ENCODE results near the gene LPA.

The LPA gene

DNA sequence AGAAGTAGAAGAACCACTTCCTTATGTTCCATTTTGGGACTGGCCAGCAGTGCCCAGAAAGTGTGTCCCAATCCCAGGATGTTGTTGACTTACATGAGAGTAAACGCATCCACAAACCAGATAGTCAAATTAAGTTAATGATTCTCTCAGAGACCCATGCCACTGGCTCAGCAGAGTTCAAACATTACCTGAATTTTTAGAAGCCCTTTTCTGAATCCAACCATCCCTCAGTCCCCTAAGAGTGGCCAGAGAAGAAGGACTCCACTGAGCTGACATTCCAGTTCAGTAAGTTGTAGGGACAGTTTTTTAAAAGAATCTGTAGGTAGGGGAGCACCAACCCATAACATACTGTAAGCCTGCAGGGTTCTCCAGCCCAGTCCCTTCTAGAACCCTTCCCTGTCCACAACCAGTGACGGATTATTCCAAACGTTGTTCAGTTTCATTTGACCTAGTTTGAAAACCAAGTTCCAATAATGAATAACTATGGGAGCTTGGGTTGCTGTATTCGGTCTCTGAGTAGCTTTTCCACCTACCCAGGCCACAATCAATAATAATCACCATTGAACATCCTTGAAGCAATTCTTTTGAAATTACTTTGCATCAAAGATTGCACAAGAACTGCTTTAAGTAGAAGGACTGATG is 153.0 kb downstream of the LPA start:
- no peaks in the 10 kb centered on the region for H3K9me3 Mint-ChIP-seq
- H3K27me3 Mint-ChIP-seq = peaks cover 8% of the 10 kb centered on the region
- no peaks in the 10 kb centered on the region for H3K4me1 Mint-ChIP-seq
- H3K4me3 Mint-ChIP-seq = no peak overlapping the region
- H3K27ac Mint-ChIP-seq = no peak overlapping the region
- no peak for DNase-seq
- peaks cover under 1% of the 10 kb centered on the region for H3K36me3 Mint-ChIP-seq (ENCODE audit: low read depth)
- ATAC-seq = no peak

- Mint-ChIP-seq H3K9me3 (no peaks in the 10 kb centered on the region), H3K27me3 (peaks cover 8% of the 10 kb centered on the region), H3K36me3 (ENCODE audit: low read depth) (peaks cover 2% of the 10 kb centered on the region), H3K4me3 (no peak overlapping the region), H3K4me1 (no peaks in the 10 kb centered on the region), H3K27ac (no peak overlapping the region)
- DNase-seq (no peak), ATAC-seq (no peak)
These were observed 153.9 kb downstream of the LPA start for GRCh38 chr6:160510199-160510598.

DNA sequence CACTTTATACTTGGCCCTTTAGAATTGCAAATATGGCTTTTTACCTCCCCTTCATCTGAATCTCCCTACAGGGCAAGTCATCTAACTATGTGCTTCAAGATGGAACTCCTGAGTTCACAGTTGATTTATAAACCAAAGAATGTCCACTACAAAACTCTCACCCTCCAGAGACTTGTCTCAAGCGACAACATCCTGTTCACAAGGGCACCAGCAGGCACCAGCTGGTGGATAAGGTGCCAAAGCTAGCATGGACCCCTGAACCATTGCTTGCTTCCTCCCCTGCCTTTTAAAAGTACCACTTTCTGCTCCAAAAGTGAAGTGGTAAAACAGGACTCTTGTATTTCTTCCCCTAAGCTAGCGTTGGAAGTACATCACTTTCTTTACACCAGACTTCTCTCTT is 154.5 kb downstream of the LPA start:
- Mint-ChIP-seq H3K4me1 (no peaks in the 10 kb centered on the region), H3K27me3 (peaks cover 3% of the 10 kb centered on the region), H3K36me3 (ENCODE audit: low read depth) (peaks cover 2% of the 10 kb centered on the region), H3K27ac (no peak overlapping the region), H3K4me3 (no peak overlapping the region), H3K9me3 (peaks cover 2% of the 10 kb centered on the region)
- no peak for ATAC-seq
- DNase-seq = no peak

GRCh38 chr6:160508599-160508998 is 155.5 kb downstream of the LPA start:
- Mint-ChIP-seq H3K9me3 (peaks cover 11% of the 10 kb centered on the region), H3K27ac (no peak overlapping the region), H3K4me1 (no peaks in the 10 kb centered on the region), H3K36me3 (ENCODE audit: low read depth) (peaks cover 2% of the 10 kb centered on the region), H3K27me3 (peaks cover 3% of the 10 kb centered on the region), H3K4me3 (no peak overlapping the region)
- ATAC-seq (no peak), DNase-seq (no peak)

- peaks cover under 1% of the 10 kb centered on the region for H3K27me3 Mint-ChIP-seq
- H3K4me1 Mint-ChIP-seq = no peaks in the 10 kb centered on the region
- peaks cover 2% of the 10 kb centered on the region for H3K36me3 Mint-ChIP-seq (ENCODE audit: low read depth)
These were observed 156.7 kb downstream of the LPA start for GRCh38 chr6:160507420-160507819.

DNA sequence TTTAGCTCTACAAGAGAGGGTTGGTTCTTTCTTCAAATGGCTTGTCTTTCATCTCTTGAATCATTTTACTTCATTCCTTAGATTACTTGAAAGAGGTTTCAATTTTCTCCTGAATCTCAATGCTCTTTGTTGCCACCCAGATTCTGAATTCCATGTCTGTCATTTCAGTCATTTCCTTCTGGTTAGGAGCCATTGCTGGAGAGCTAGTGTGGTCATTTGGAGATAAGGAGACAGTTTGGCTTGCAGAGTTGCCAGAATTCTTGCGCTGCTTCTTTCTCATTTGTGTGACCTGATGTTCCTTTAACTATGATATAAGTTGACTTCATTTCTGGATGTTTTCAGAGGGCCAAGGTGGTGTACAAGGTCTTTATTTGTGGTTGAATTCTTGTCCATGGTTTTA is 158.1 kb downstream of the LPA start:
- H3K27me3 Mint-ChIP-seq = no peaks in the 10 kb centered on the region
- no peak for ATAC-seq
- peaks cover 2% of the 10 kb centered on the region for H3K36me3 Mint-ChIP-seq (ENCODE audit: low read depth)
- DNase-seq = no peak
- no peak overlapping the region for H3K4me3 Mint-ChIP-seq
- H3K4me1 Mint-ChIP-seq = no peaks in the 10 kb centered on the region
- H3K9me3 Mint-ChIP-seq = peaks cover 12% of the 10 kb centered on the region
- no peak overlapping the region for H3K27ac Mint-ChIP-seq

More at GRCh38 chr6:160507420-160507819, 156.7 kb downstream of the LPA start:
- Mint-ChIP-seq H3K9me3 (peaks cover 12% of the 10 kb centered on the region), H3K27ac (no peak overlapping the region), H3K4me3 (no peak overlapping the region)
- DNase-seq (no peak), ATAC-seq (no peak)

DNA sequence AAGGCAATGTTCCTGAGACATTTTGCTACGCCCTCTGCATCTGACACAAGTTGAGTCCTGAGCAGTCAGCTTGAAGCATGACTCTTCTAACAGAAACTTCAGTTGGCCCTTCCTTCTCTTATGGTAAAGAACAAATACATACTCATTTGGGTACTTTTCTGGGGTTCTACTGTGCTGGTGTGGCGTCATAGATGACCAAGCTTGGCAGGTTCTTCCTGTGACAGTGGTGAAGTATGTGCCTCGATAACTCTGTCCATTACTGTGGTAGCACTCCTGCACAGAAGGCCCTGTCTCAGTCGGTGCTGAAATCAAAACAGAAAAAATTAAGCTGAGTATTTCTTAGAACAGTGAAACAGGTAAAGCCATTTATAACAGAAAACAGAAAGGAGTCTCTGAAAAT is 163.4 kb downstream of the LPA start:
- no peak for ATAC-seq
- H3K27ac Mint-ChIP-seq = no peak overlapping the region
- H3K36me3 Mint-ChIP-seq (ENCODE audit: low read depth) = peaks cover 3% of the 10 kb centered on the region

DNA sequence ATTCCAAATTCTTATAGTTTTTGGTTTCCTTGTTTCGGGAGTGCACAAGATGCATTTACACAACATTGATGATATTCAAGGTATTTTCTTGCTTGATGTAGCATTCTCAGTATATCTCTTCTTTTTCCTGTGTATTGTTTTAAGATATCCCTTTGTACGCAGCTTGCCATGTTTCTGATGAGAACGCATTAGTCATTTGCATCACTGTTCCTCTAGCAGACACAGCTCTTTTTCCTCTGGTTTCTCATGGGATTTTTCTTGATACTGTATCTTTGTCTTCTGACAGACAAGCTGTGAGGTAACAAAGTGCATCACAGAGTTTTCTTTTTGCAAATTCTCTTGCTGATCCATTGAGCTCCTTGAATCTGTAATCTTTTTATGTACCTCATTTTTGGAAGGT is 169.5 kb downstream of the LPA start:
- Mint-ChIP-seq H3K4me1 (no peaks in the 10 kb centered on the region), H3K4me3 (no peak overlapping the region), H3K9me3 (no peaks in the 10 kb centered on the region), H3K27me3 (no peaks in the 10 kb centered on the region), H3K27ac (no peak overlapping the region), H3K36me3 (ENCODE audit: low read depth) (no peaks in the 10 kb centered on the region)
- ATAC-seq (no peak), DNase-seq (no peak)

More for the DNA sequence above, 163.4 kb downstream of the LPA start:
- Mint-ChIP-seq H3K4me1 (no peaks in the 10 kb centered on the region), H3K27me3 (no peaks in the 10 kb centered on the region), H3K9me3 (peaks cover 12% of the 10 kb centered on the region), H3K4me3 (no peak overlapping the region)
- DNase-seq = no peak

GRCh38 chr6:160489091-160489490 is 175.0 kb downstream of the LPA start:
- Mint-ChIP-seq H3K36me3 (ENCODE audit: low read depth) (no peaks in the 10 kb centered on the region), H3K4me1 (no peaks in the 10 kb centered on the region), H3K4me3 (no peak overlapping the region), H3K9me3 (no peaks in the 10 kb centered on the region), H3K27ac (no peak overlapping the region), H3K27me3 (no peaks in the 10 kb centered on the region)
- no peak for ATAC-seq
- DNase-seq = no peak

DNA sequence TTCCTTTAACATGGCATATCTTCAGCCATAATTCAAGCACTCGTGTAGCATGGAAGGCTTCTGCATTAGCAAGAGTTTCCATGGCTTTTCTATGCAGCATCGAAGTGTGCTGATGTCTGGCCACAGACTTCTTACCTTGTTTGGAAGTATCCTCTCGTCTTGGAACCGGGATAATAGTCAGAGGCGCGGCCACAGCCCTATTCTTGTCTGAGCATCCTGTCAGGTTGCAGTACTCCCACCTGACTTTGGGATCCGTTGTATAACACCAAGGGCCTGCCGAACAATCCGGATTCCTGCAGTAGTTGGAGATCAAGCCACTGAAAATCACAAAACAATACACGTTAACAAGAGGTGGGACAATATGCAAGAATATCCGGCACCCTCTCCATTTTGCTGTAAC is 177.0 kb downstream of the LPA start:
- no peak overlapping the region for H3K4me3 Mint-ChIP-seq
- H3K36me3 Mint-ChIP-seq (ENCODE audit: low read depth) = peaks cover 9% of the 10 kb centered on the region
- DNase-seq (no peak), ATAC-seq (no peak)
- no peaks in the 10 kb centered on the region for H3K4me1 Mint-ChIP-seq
- H3K27me3 Mint-ChIP-seq = no peaks in the 10 kb centered on the region
- H3K27ac Mint-ChIP-seq = no peak overlapping the region
- no peaks in the 10 kb centered on the region for H3K9me3 Mint-ChIP-seq

All from activated naive CD8-positive, alpha-beta T cell treated with anti-CD3 and anti-CD28 coated beads, Interleukin-2, amount 50 U/mL, for 24 hours (primary cell).